ENCODE data around the gene GKAP1.
A peak's percentile ranks its signal among the peaks of the same experiment; 100 is the strongest.
"Not testable (repeated sequence)": the region's sequence is repeated elsewhere in the genome, so short reads cannot be mapped to it uniquely, and the experiment has no call there.

GKAP1 gene

DNA sequence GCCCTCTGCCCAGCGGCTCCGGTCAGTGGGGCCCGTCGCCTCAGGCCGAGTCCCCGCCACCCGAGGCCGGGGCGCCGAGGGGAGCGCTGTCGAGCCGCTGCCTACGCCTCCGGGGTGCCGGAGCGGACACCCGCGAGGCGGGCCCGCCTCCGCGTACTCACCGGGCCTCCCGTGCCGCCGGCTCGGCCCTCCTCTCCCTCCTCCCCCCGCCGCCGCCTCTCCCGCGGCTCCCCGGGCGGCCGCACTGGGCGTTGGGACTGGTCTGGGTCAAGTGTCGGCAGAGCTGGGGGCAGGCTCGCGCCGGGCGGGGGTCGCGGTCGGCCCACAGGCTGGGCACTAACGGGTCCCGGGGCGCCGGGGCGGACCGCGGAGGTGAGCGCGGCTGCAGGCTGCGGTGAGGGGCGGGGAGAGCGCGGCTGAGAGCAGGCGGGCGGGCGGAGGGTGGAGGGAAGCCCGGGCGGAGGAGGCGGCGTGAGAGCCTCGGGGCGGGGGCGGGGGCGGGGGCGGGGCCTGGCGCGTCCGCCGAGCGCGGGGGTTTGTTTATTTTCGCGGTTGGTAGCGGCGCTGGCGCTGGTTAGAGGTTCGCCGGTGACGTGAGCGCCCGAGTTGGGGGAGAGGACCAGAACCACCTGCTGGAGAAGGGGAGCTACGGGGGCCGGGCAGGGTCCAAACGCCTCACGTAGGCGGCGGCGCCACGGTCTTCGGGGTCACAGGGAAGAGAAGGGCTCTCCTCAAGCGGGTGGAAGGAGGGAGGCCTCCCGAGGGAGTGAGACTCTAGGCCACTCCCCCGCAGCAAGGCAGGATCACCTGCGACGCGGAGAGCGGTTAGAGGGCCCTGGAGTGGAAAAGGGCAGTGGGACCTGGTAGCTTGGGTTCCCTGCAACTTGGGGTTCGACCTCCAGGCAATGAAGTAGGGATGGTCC lies at the start of gene GKAP1:
TSS of gene GKAP1 (minus strand) at position 414 of the 923 bp plus-strand sequence. CDS start 11,252 bp downstream, outside the sequence.
- H4K20me1 ChIP-seq (ENCODE audit: insufficient read depth, low read length): not testable (repeated sequence)
- TF ChIP-seq, protein P1, sequence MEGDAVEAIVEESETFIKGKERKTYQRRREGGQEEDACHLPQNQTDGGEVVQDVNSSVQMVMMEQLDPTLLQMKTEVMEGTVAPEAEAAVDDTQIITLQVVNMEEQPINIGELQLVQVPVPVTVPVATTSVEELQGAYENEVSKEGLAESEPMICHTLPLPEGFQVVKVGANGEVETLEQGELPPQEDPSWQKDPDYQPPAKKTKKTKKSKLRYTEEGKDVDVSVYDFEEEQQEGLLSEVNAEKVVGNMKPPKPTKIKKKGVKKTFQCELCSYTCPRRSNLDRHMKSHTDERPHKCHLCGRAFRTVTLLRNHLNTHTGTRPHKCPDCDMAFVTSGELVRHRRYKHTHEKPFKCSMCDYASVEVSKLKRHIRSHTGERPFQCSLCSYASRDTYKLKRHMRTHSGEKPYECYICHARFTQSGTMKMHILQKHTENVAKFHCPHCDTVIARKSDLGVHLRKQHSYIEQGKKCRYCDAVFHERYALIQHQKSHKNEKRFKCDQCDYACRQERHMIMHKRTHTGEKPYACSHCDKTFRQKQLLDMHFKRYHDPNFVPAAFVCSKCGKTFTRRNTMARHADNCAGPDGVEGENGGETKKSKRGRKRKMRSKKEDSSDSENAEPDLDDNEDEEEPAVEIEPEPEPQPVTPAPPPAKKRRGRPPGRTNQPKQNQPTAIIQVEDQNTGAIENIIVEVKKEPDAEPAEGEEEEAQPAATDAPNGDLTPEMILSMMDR (IDR thresholded peaks at IDR 0.05; ENCODE audit: low read length): 0 out of 2 replicates have a peak, but pooled peaks have one; percentile 5

GRCh38 chr9:83849895-83850294 lies 32.3 kb upstream of the GKAP1 start:
- not testable (repeated sequence) for H3K79me2 ChIP-seq (ENCODE audit: insufficient read depth, low read length); H3K9me2 ChIP-seq (ENCODE audit: low read depth, low read length); H3K27ac ChIP-seq (ENCODE audit: low read depth, low read length, poor library complexity, severe bottlenecking); H3K4me1 ChIP-seq (ENCODE audit: insufficient read depth, low read length, severe bottlenecking); H3K27me3 ChIP-seq (ENCODE audit: insufficient read depth, low read length); H3K9ac ChIP-seq (ENCODE audit: low read length); H3K9me3 ChIP-seq (ENCODE audit: low read length); H3K4me3 ChIP-seq (ENCODE audit: low read depth, low read length, poor library complexity, severe bottlenecking); H3K4me2 ChIP-seq (ENCODE audit: low read length); H3K36me3 ChIP-seq (ENCODE audit: insufficient read depth, low read length); H4K20me1 ChIP-seq (ENCODE audit: insufficient read depth, low read length); H2AFZ ChIP-seq (ENCODE audit: low read length); H3F3A ChIP-seq (ENCODE audit: insufficient read depth, low read length)

More for the DNA sequence above, at the start of gene GKAP1:
- not testable (repeated sequence) for H3K9me3 ChIP-seq (ENCODE audit: low read length); H3K36me3 ChIP-seq (ENCODE audit: insufficient read depth, low read length); H3K27ac ChIP-seq (ENCODE audit: low read depth, low read length, poor library complexity, severe bottlenecking); H3K9me2 ChIP-seq (ENCODE audit: low read depth, low read length); H3K79me2 ChIP-seq (ENCODE audit: insufficient read depth, low read length); H3K27me3 ChIP-seq (ENCODE audit: insufficient read depth, low read length); H2AFZ ChIP-seq (ENCODE audit: low read length); H3F3A ChIP-seq (ENCODE audit: insufficient read depth, low read length)
- Histone ChIP-seq H3K4me1 (ENCODE audit: insufficient read depth, low read length, severe bottlenecking) (peaks cover 12% of the 10 kb centered on the region), H3K9ac (ENCODE audit: low read length) (peak within 1 kb of the TSS; percentile 75), H3K4me2 (ENCODE audit: low read length) (peak within 1 kb of the TSS; percentile 76), H3K4me3 (ENCODE audit: low read depth, low read length, poor library complexity, severe bottlenecking) (peak within 1 kb of the TSS; percentile 78)

DNA sequence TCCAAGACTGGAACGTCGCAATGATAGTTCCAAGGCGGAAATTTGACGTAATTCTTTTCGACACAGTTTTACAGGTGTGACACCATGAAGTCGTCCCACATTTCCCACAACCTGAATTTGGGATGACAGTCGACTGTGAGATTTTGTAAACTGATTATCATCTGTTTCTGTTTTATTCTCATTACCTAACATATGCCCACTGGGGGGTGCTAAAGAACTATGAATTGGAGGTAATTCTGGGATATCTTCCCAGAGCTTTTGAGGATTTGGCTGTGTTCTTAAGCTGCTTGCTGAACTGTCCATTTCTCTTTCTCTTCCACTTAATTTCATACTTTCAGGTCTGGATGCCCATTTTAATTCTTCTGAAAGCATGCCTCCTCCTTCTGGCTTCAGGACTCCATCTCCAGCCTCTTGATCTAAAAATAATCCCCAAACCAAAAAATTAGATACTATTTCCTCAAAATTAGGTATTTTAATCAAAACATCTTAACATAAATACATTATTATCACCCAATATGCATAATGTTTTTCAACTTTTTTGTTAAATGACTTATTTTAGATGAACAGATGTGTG lies 19.6 kb upstream of the GKAP1 start:
- H3K4me2 ChIP-seq (ENCODE audit: low read length); H3K4me3 ChIP-seq (ENCODE audit: low read depth, low read length, poor library complexity, severe bottlenecking); H2AFZ ChIP-seq (ENCODE audit: low read length); H3K79me2 ChIP-seq (ENCODE audit: insufficient read depth, low read length); H3K4me1 ChIP-seq (ENCODE audit: insufficient read depth, low read length, severe bottlenecking); H3K36me3 ChIP-seq (ENCODE audit: insufficient read depth, low read length); H3K9me2 ChIP-seq (ENCODE audit: low read depth, low read length); H3K27me3 ChIP-seq (ENCODE audit: insufficient read depth, low read length); H3K27ac ChIP-seq (ENCODE audit: low read depth, low read length, poor library complexity, severe bottlenecking); H3F3A ChIP-seq (ENCODE audit: insufficient read depth, low read length); H4K20me1 ChIP-seq (ENCODE audit: insufficient read depth, low read length); H3K9ac ChIP-seq (ENCODE audit: low read length); H3K9me3 ChIP-seq (ENCODE audit: low read length): not testable (repeated sequence)
- TF ChIP-seq, protein P1 (IDR thresholded peaks at IDR 0.05; ENCODE audit: low read length): peak; percentile 32; the same call in 1 of the 2 replicates

DNA sequence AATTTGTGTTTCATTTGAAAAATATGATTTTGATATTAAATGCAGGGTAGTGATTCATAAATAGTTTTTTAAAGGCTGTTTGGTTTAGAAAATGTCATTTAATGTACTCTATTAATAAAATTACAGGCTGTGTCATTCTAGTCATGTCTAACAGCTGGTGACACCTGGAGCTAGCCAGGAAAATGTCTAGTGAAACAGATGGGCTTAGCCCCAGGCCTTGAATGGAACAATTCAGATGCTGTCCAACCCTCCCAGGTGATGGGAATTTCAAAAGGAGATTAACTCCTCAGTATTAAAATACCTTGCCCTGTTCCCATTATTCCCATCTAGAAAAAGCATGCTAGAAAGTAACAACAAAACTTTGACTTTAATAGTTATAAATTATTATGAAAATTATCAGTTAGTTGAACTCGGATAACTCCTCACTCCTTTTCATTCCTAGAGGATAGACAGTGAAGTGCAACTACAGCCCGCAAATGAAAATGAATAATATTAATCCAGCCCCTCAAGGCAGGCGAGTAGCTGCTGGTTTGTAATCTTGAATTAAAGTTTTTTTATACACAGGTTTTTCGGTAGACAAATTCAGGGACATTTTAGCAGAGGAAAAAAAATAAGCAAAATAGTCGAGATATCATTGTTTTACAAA lies 13.0 kb upstream of the GKAP1 start:
- not testable (repeated sequence) for H3K9ac ChIP-seq (ENCODE audit: low read length); H3K4me2 ChIP-seq (ENCODE audit: low read length); H3K36me3 ChIP-seq (ENCODE audit: insufficient read depth, low read length); H3K27me3 ChIP-seq (ENCODE audit: insufficient read depth, low read length); H2AFZ ChIP-seq (ENCODE audit: low read length); H3K9me3 ChIP-seq (ENCODE audit: low read length); H3K79me2 ChIP-seq (ENCODE audit: insufficient read depth, low read length); H4K20me1 ChIP-seq (ENCODE audit: insufficient read depth, low read length); H3K4me3 ChIP-seq (ENCODE audit: low read depth, low read length, poor library complexity, severe bottlenecking); H3F3A ChIP-seq (ENCODE audit: insufficient read depth, low read length); H3K4me1 ChIP-seq (ENCODE audit: insufficient read depth, low read length, severe bottlenecking); H3K27ac ChIP-seq (ENCODE audit: low read depth, low read length, poor library complexity, severe bottlenecking); H3K9me2 ChIP-seq (ENCODE audit: low read depth, low read length)

DNA sequence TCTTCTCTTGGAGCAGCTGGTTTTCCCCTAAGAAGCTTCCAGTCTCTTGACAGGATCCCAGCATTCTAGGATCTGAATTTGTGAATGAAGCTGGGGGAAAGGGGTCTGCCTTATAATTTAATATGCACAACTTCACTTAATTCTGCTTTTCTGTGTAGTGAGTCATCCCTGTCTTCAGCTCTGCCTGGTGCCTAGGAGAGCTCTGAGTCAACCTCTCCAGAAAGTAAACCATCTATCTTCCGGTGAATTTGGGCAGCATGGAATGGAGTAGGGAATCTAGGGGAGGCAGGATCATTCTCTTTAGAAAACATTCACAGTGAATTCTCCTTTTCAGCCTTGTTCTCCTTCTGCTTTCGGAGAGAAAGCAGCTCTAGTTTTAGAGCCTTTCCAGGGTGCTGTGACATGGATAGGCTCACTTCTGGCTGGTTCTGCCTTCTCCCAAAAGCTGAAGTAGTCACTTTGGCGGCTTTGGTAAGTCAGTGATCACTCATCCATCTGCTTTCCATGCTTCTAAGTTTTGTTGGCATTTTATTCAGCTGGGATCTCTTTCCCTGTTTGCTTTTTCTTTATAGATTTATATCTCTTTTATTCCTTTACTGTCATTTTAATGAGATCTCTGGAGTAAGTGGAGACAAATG lies 7.5 kb upstream of the GKAP1 start:
- not testable (repeated sequence) for H3K27me3 ChIP-seq (ENCODE audit: insufficient read depth, low read length); H3K4me1 ChIP-seq (ENCODE audit: insufficient read depth, low read length, severe bottlenecking); H3K4me3 ChIP-seq (ENCODE audit: low read depth, low read length, poor library complexity, severe bottlenecking); H3K27ac ChIP-seq (ENCODE audit: low read depth, low read length, poor library complexity, severe bottlenecking); H3K4me2 ChIP-seq (ENCODE audit: low read length); H3F3A ChIP-seq (ENCODE audit: insufficient read depth, low read length); H3K9me2 ChIP-seq (ENCODE audit: low read depth, low read length); H3K79me2 ChIP-seq (ENCODE audit: insufficient read depth, low read length); H3K9me3 ChIP-seq (ENCODE audit: low read length); H4K20me1 ChIP-seq (ENCODE audit: insufficient read depth, low read length); H2AFZ ChIP-seq (ENCODE audit: low read length); H3K9ac ChIP-seq (ENCODE audit: low read length); H3K36me3 ChIP-seq (ENCODE audit: insufficient read depth, low read length)

DNA sequence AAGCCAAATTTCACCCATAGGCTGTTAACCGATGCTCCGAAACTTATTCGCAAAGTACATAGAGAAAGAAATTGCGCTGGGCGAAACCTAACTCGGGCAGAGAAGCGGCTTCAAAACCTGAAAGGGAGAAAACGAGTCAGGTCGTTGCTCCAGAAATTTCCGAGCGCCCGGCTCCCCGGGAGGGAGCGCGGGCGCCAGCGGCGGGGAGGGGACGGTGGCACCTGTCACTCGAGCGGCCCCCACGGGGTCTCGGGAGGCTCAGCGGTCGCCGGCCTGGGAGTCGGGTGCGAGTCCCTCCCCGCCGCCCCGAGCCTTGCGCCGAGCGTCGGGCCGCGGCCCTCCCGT lies 586 bp downstream of the GKAP1 start:
- H3K27me3 ChIP-seq (ENCODE audit: insufficient read depth, low read length); H3K9me2 ChIP-seq (ENCODE audit: low read depth, low read length); H3F3A ChIP-seq (ENCODE audit: insufficient read depth, low read length); H4K20me1 ChIP-seq (ENCODE audit: insufficient read depth, low read length); H3K79me2 ChIP-seq (ENCODE audit: insufficient read depth, low read length); H3K27ac ChIP-seq (ENCODE audit: low read depth, low read length, poor library complexity, severe bottlenecking); H3K9me3 ChIP-seq (ENCODE audit: low read length); H2AFZ ChIP-seq (ENCODE audit: low read length); H3K36me3 ChIP-seq (ENCODE audit: insufficient read depth, low read length): not testable (repeated sequence)
- peak overlapping the region; percentile 75 for H3K9ac ChIP-seq (ENCODE audit: low read length)
- peak overlapping the region; percentile 78 for H3K4me3 ChIP-seq (ENCODE audit: low read depth, low read length, poor library complexity, severe bottlenecking)
- peaks cover 12% of the 10 kb centered on the region for H3K4me1 ChIP-seq (ENCODE audit: insufficient read depth, low read length, severe bottlenecking)
- H3K4me2 ChIP-seq (ENCODE audit: low read length): peak overlapping the region; percentile 76

All from OCI-LY1 (cell line).